CD4-positive, alpha-beta T cell (primary cell): ENCODE results near the gene STAC. TPM values are rescaled to one million over a fixed set of nuclear protein-coding genes. Genes with fewer than 3 reads are reported as not detected.

Experiments used
- ATAC-seq: fragments of 200-7000 bp; cut with Tn5 transposase; one replicate; pipeline ENCODE4 v1.10.0; 2022; ENCODE audit warnings: mild to moderate bottlenecking; ENCODE audit not compliant: poor library complexity
- CTCF ChIA-PET: fragments of 350-600 bp; sonication (Branson Sonifier 250); formaldehyde crosslinking; loops from one replicate; lab custom pipeline; 2021; ENCODE audit warnings: antibody characterized with exemption, inconsistent platforms; lab: Charles Lee
- POLR2A ChIA-PET: fragments of 350-600 bp; sonication (Branson Sonifier 250); formaldehyde crosslinking; loops from one replicate; lab custom pipeline; 2021; ENCODE audit warnings: antibody characterized with exemption, inconsistent platforms; lab: Charles Lee
- DNase-seq, 14 experiments: peaks; one replicate each; pipeline ENCODE4 v3.0.0-alpha.2; 2013 to 2020; ENCODE audit warnings: mixed read lengths in 2 of 14
- H3K27ac ChIP-seq, 2 donors: one replicate each; pipeline versions ENCODE4 v1.5.1 to v1.7.0; 2013; ENCODE audit warnings: low read length in 2 of 2, low read depth in 1 of 2, mild to moderate bottlenecking in 1 of 2
- H3K27me3 ChIP-seq, 2 experiments: 1 replicate in 1 of 2; 2 replicates in 1 of 2; pipeline versions ENCODE4 v1.6.1 to v1.7.0; 2013; ENCODE audit warnings: low read length in 2 of 2, control low read depth in 1 of 2, mild to moderate bottlenecking in 1 of 2, moderate library complexity in 1 of 2; ENCODE audit not compliant: insufficient read depth in 2 of 2, control insufficient read depth in 1 of 2
- H3K36me3 ChIP-seq: one replicate; pipeline ENCODE4 v1.6.1; 2013; ENCODE audit warnings: low read length, control low read depth; ENCODE audit not compliant: insufficient read depth
- H3K4me1 ChIP-seq: one replicate; pipeline ENCODE4 v1.6.1; 2013; ENCODE audit warnings: low read length, control low read depth; ENCODE audit not compliant: insufficient read depth
- H3K4me3 ChIP-seq: one replicate; pipeline ENCODE4 v1.5.1; 2013; ENCODE audit warnings: mild to moderate bottlenecking, low read length, moderate library complexity
- H3K9me3 ChIP-seq, 2 experiments: 1 replicate in 1 of 2; 2 replicates in 1 of 2; pipeline versions ENCODE4 v1.6.1 to v1.7.0; 2013; ENCODE audit warnings: low read length in 2 of 2, mild to moderate bottlenecking in 2 of 2, control low read depth in 1 of 2, moderate library complexity in 1 of 2; ENCODE audit not compliant: control insufficient read depth in 1 of 2, insufficient read depth in 1 of 2
- H3K27ac Mint-ChIP-seq: one replicate; pipeline ENCODE4 v1.8.0; 2020; ENCODE audit warnings: mixed read lengths
- H3K27me3 Mint-ChIP-seq: one replicate; pipeline ENCODE4 v1.8.0; 2021; ENCODE audit warnings: mixed read lengths
- H3K36me3 Mint-ChIP-seq: one replicate; pipeline ENCODE4 v1.8.0; 2021; ENCODE audit warnings: low read depth, mixed read lengths
- H3K4me1 Mint-ChIP-seq: one replicate; pipeline ENCODE4 v1.8.0; 2021; ENCODE audit warnings: low read depth, mixed read lengths
- H3K4me3 Mint-ChIP-seq: one replicate; pipeline ENCODE4 v1.8.0; 2020; ENCODE audit warnings: mild to moderate bottlenecking, mixed read lengths
- H3K9me3 Mint-ChIP-seq: one replicate; pipeline ENCODE4 v1.8.0; 2020; ENCODE audit warnings: mixed read lengths
- CTCF ChIP-seq: fragments of 200-600 bp; IDR thresholded peaks from one replicate; pipeline ENCODE4 v1.8.0; 2022; ENCODE audit warnings: antibody characterized with exemption, mild to moderate bottlenecking
- intact Hi-C, 2 experiments: fragments of 100-400 bp; cut with DNase I in 1 of 2; cut with micrococcal nuclease in 1 of 2; formaldehyde crosslinking; loops; one replicate each; pipeline versions ENCODE4 v1.15.1 to v1.9.0; 2023 to 2025; cut with DNase I, micrococcal nuclease
- total RNA-seq, 174 experiments: library from RNA in 2 of 174; stranded (reverse) in 2 of 174; gene quantifications; one replicate each; pipeline ENCODE4 v1.2.3 and lab custom pipeline; 2021 to 2026

STAC gene
- total RNA-seq, 2 experiments from 2014 or later = not detected

- ATAC-seq (no peak), DNase-seq (no peak)
- no peak overlapping the region for H3K4me3 ChIP-seq
- H3K27me3 Mint-ChIP-seq = no peaks in the 10 kb centered on the region
- H3K27me3 ChIP-seq = no peaks in the 10 kb centered on the region
- no peak overlapping the region for H3K27ac Mint-ChIP-seq
- no peaks in the 10 kb centered on the region for H3K9me3 Mint-ChIP-seq
- no peak overlapping the region for H3K27ac ChIP-seq
- H3K4me3 Mint-ChIP-seq = no peak overlapping the region
- TF ChIP-seq CTCF = no peak
- no peaks in the 10 kb centered on the region for H3K4me1 Mint-ChIP-seq
- H3K36me3 Mint-ChIP-seq = no peaks in the 10 kb centered on the region
- H3K36me3 ChIP-seq = no peaks in the 10 kb centered on the region
- ChIA-PET CTCF (no interaction called here), POLR2A (no interaction called here)
- intact Hi-C loops = no loop called here
- no peaks in the 10 kb centered on the region for H3K9me3 ChIP-seq
- H3K4me1 ChIP-seq = no peaks in the 10 kb centered on the region
These were observed 75.1 kb downstream of the STAC start for GRCh38 chr3:36455406-36455805.

- Histone ChIP-seq H3K27ac (no peak overlapping the region), H3K4me1 (no peaks in the 10 kb centered on the region), H3K36me3 (no peaks in the 10 kb centered on the region), H3K9me3 (no peaks in the 10 kb centered on the region), H3K27me3 (no peaks in the 10 kb centered on the region), H3K4me3 (no peak overlapping the region)
- H3K27ac Mint-ChIP-seq = no peak overlapping the region
- no peaks in the 10 kb centered on the region for H3K36me3 Mint-ChIP-seq
- intact Hi-C loops = no loop called here
- no peaks in the 10 kb centered on the region for H3K27me3 Mint-ChIP-seq
- H3K4me1 Mint-ChIP-seq = no peaks in the 10 kb centered on the region
- ChIA-PET POLR2A (no interaction called here), CTCF (no interaction called here)
- DNase-seq = no peak
- no peaks in the 10 kb centered on the region for H3K9me3 Mint-ChIP-seq
- ATAC-seq = no peak
- TF ChIP-seq CTCF = no peak
- no peak overlapping the region for H3K4me3 Mint-ChIP-seq
These were observed 76.5 kb downstream of the STAC start for GRCh38 chr3:36456784-36457183.

- Histone ChIP-seq H3K27me3 (no peaks in the 10 kb centered on the region), H3K36me3 (no peaks in the 10 kb centered on the region), H3K27ac (no peak overlapping the region), H3K4me1 (no peaks in the 10 kb centered on the region), H3K9me3 (no peaks in the 10 kb centered on the region), H3K4me3 (no peak overlapping the region)
- H3K4me1 Mint-ChIP-seq = no peaks in the 10 kb centered on the region
- intact Hi-C loops = no loop called here
- H3K36me3 Mint-ChIP-seq = no peaks in the 10 kb centered on the region
- CTCF ChIA-PET = no interaction called here
- no peaks in the 10 kb centered on the region for H3K27me3 Mint-ChIP-seq
- no peak overlapping the region for H3K4me3 Mint-ChIP-seq
- TF ChIP-seq CTCF = no peak
- POLR2A ChIA-PET = no interaction called here
- no peak for DNase-seq
- H3K9me3 Mint-ChIP-seq = no peaks in the 10 kb centered on the region
- H3K27ac Mint-ChIP-seq = no peak overlapping the region
- no peak for ATAC-seq
These were observed 77.4 kb downstream of the STAC start for GRCh38 chr3:36457667-36458066.
